GM18861 (cell line): ENCODE data around the gene DMD.
"Not testable (repeated sequence)": the region's sequence is repeated elsewhere in the genome, so short reads cannot be mapped to it uniquely, and the experiment has no call there.

Experiments used
- ATAC-seq: cut with Tn5 transposase; IDR thresholded peaks from one replicate; pipeline ENCODE4 v1.9.1; 2021; ENCODE audit not compliant: unreplicated experiment

Gene DMD

DNA sequence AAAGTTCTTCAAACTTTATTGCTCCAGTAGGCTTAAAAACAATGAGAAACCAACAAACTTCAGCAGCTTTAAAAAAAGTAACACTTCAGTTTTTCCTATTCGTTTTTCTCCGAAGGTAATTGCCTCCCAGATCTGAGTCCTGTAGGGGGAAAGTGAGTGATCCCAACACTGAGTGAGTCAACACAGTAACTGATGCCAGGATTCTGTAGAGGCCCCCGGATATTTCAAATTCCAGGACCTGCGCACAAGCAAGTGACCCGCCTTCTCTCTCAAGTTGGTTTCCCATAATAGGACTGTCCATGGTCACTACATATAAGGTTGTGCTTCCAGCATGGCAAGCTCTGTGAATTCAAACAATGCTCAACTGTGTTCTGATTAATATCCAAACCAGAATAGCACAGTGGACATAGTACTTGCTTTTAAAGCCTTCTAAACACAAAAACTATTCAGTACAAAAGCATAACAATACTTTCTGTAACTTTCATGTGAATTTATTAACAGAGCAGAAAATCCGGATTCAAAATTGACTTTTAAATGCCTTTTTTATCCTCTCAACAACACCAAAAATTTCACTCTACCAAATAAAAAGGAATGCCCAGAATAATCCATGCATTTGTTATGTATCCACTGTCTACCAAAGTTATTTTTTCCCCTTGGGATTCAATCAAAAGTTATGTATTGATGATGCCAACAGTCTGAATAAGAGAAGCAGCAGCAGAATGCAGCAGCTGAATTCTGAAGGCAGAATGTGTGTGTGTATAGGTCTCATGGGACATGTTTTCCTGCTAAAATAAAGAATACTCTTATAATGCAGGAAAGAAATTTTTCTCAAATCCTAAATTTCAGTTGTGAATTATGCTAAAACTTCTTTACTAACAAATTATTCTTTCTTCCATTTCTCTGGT lies at the start of gene DMD:
DMD (minus strand) TSS at position 194 of the 905 bp plus-strand sequence. CDS start 237 bp downstream, outside the sequence.
- no peak for ATAC-seq

DNA sequence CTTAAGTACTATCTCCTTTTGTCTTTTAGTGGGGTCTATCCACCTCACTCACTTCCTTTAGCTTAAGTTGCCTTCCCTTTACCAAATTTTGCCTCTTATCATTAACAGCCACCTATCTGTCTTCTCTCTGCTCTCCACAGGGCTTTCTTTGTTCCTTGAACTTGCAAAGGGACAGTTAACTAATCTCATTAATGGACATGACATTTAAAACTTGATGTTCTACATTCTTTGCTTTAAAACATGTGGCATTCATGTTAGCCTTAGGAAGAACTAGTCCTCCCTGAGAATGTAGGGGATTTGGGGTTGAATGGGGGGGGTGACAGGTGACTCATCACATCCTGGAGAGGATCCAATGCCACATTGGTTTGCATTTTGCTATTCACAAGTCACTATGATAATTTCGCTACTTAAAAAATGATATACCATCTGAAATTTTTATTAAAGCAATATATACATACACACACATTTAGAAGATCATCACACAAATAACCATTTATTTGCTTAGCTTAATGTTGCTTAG lies 41.0 kb upstream of the DMD start:
- ATAC-seq = no peak

GRCh38 chrX:33218819-33219218 lies 7.5 kb upstream of the DMD start:
- ATAC-seq = no peak

DNA sequence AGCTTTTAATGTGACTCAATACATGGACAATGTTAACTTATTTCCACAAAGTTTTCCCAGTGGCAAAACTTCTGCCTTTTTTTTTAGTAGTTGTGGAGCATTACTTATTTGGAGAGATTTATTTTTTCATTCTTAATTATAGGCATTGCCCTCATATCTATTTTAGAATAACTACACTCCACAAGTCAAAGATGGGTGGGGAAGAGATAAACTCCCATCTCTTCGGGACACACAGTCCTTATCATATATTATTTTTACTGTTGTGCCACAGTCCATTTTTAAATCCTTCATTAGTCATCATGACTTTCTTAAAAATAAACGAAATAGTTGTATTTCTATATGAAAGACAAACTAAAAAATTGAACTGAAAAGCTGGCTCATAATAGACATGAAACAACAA lies 1.2 kb downstream of the DMD start:
- ATAC-seq = no peak

- ATAC-seq = no peak
These were observed 4.3 kb downstream of the DMD start for GRCh38 chrX:33207056-33207455.

GRCh38 chrX:33205321-33205720 lies 6.0 kb downstream of the DMD start:
- ATAC-seq = no peak

DNA sequence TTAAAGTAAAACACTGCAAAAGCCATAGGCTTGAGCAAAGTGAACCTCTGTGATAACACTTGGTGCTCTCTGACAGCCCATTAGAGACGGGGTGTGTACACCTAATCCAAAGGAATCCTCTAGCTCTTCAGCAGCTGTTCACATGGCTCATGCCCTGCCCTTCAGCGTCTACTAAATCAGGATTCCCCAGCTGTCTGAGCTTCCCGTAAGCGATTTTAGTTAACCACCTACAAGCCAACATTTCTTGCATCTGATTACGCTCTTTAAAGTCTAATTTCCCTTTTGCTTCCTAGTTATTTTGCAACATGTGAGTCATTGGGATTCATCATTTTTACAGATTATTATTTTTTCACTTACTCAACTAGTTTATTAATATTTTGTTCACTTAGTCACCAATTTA lies 6.5 kb downstream of the DMD start:
- ATAC-seq = no peak

GRCh38 chrX:33198561-33199279 lies 12.6 kb downstream of the DMD start:
- ATAC-seq = no peak

GRCh38 chrX:33195698-33196097 lies 15.7 kb downstream of the DMD start:
- no peak for ATAC-seq

- no peak for ATAC-seq
These were observed 16.4 kb downstream of the DMD start for GRCh38 chrX:33194876-33195433.

GRCh38 chrX:33194289-33194688 lies 17.1 kb downstream of the DMD start:
- ATAC-seq = no peak

GRCh38 chrX:33190016-33190415 lies 21.3 kb downstream of the DMD start:
- ATAC-seq = no peak

DNA sequence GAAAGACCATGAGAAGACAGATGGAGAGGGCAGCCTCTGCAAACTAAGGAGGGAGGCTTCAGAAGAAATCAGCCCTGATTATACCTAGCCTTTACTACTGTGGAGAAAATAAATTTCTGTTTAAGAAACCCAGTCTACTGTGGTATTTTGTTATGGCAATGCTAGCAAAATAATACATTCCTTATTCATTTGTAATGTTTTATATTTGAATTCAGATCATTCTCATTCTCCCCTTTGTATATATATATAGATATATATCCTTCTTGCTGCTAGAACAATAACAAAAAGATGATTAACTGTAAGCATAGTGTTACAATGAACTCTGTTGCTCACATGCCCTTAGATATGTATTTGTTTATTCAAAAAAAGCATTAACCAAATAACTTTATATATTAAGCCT lies 22.5 kb downstream of the DMD start:
- no peak for ATAC-seq

DNA sequence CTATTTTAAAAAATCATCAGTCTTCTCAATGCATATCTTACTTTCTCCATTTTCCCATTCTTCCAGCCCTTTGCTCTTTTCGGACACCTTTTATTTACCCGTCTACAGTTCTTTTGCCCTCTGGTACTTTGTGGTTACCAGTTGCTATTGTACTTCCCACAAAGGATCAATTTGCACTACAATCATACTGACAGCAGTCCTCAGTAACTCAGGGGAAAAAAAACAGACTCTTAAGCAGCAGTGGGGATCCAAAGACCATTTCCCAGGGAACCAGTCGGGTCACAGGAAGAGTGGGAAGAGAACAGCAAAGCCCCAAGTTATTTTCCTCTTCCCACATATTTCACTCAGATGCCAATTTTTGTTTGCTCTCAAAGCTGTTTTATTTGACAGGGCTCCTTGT lies 23.1 kb downstream of the DMD start:
- no peak for ATAC-seq

- not testable (repeated sequence) for ATAC-seq
These were observed 26.5 kb downstream of the DMD start for GRCh38 chrX:33184803-33185202.

GRCh38 chrX:33183361-33183760 lies 28.0 kb downstream of the DMD start:
- no peak for ATAC-seq

GRCh38 chrX:33178690-33179089 lies 32.7 kb downstream of the DMD start:
- no peak for ATAC-seq

GRCh38 chrX:33178218-33178617 lies 33.1 kb downstream of the DMD start:
- ATAC-seq = no peak

GRCh38 chrX:33175201-33175600 lies 36.1 kb downstream of the DMD start:
- ATAC-seq = no peak

DNA sequence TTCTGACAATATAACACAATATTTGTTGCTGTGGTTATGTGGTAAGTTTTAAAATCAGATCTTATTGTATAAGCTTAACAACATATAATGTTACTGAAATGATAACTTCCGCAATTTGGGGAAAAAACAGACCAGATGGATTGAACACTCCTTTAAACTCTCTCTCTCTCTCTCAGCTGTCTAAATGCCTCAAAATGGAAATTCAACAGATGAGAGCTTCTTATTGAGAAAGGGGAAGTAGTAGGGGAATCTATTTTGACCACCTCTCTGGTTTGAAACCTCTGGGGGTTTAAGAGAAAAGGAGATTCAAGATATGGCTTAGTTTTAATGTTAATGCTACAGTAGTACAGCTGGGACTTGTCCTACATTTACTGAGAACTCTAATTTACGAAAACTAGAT lies 40.3 kb downstream of the DMD start:
- ATAC-seq = no peak

GRCh38 chrX:33161829-33162228 lies 49.5 kb downstream of the DMD start:
- ATAC-seq = no peak

- ATAC-seq = no peak
These were observed 51.1 kb downstream of the DMD start for GRCh38 chrX:33160273-33160672.
